Brain pericyte (primary cell): ENCODE results near the gene KCNK16.
"Not testable (repeated sequence)": the region's sequence is repeated elsewhere in the genome, so short reads cannot be mapped to it uniquely, and the experiment has no call there.

Source experiments
- DNase-seq: peaks from one replicate; pipeline ENCODE4 v3.0.0-alpha.2; 2012; ENCODE audit warnings: low read depth, low spot score

Gene KCNK16

DNA sequence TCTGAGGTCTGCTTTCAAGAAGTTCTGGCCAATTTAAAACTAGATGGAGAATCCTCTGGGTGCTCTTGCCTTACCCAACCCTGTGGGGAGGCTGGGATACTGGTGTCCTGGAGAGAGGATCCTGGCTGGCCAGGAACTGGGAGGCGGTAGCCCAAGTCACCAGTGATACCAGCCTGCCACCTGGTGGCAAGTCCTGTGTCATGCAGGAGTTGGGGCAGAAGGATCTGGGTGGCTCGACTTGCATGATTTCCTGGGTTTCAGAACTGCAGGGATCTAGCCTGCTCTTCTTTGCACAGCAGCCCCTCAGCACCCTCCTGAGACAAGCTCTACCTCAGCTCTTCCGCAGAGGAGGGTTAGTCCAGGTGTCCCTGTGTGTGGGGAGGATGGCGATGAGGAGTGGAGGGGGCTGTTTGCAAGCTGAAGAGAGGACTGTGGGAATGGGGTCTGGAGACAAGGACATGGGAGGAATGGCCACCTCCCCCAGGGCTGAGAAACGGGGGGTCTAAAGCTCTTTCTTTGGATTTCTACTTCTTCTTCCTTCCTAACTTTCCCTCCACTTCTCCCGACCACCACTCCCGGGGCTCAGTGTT, 12.5 kb downstream of the KCNK16 start:
- no peak for DNase-seq

DNA sequence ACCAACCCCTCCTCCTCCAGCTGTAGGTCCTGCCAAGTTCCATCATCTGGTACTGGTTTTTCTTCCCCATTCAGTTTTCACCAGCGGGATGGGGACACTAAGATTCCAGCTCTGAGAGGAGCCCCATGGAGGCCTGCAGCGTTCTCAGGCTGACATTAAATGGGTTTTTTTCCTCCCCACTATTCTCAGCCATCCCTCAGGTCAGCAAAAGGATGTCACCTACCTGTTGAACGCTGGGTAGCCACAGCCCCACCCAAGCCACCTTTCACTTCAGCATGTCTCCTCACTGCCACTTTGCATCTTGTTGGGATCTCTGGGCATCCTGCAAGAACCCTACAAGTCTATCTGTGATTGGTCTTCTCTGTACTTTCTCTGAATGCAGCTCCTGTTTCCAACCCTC, 15.0 kb downstream of the KCNK16 start:
- DNase-seq, result no peak

DNA sequence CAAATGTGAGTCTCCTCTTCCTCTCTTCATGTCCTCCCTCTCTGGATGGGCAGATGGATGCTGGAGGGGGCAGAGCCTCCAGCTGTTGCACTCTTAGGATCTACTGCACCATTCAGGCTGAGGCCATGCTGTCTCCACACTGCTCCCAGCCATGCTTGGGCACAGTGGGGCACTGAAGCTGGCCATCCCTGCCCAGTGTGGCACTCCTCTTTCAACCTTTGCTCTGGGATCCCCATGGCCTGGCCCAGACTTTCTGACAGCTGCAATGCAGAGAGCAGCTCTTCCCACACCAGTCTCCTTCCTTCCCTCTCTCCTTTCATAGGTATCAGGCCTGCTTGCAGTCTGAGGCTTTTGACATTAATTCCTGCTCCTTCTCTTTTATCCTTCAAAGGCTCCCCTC, 17.6 kb downstream of the KCNK16 start:
- no peak for DNase-seq

DNA sequence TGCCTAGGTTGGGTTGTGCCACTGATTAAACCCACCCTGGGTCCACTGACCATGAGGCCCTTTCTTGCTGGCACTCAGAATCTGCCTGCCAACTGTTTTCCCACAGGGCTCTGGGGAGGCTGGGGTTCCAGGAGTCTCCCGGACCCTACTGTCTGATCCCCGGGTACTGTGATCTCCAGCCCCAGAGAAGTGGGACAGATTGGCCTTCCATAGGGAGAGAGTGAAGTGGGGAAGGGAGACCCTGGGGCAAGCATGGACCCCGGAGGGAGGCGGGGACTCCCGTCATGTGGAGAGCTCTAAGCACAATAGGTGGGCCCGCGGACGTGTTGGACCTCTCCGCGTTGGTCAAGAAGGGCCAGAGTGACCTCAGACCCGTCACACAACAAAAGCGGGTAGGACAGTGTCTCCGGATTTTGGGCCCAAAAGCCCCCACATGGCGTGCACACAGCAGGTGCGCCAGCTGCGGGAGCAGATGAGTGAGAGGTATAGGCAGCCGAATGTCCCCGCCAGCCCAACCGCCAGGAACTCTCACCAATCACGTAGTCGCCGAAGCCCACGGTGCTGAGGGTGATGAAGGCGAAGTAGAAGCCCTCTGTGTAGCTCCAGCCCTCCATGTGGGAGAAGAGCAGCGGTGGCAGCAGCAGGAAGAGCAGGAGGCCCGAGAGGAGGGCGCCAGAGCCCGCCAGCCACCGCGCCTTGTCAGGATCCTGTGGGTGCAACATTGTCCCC, 18.9 kb downstream of the KCNK16 start:
- no peak for DNase-seq

GRCh38 chr6:39302669-39303424, 19.7 kb downstream of the KCNK16 start:
- DNase-seq, result no peak

DNA sequence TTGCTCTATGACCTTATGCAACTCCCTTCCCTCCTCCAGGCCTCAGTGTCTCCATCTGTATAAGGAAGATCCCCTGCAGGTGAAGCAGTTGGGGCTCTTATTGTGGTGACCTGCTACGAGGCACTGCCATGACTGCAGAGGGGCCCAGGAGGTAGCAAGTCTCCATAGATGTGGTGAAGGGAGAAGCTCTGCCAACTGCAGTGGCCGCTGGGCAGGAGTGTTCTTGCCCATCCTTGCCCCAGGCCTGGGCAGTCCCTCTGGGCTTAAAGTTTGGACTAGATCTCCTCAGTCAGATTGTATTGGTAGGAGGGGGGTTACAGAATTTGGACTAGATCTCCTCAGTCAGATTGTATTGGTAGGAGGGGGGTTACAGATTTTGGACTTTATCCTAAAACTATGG, 20.5 kb downstream of the KCNK16 start:
- DNase-seq, result no peak

- DNase-seq, result no peak
Observed at GRCh38 chr6:39301606-39302005, 20.9 kb downstream of the KCNK16 start.

- no peak for DNase-seq
Observed at GRCh38 chr6:39300739-39301138, 21.8 kb downstream of the KCNK16 start.

GRCh38 chr6:39298061-39298460, 24.4 kb downstream of the KCNK16 start:
- no peak for DNase-seq

GRCh38 chr6:39296745-39297640, 25.5 kb downstream of the KCNK16 start:
- no peak for DNase-seq

DNA sequence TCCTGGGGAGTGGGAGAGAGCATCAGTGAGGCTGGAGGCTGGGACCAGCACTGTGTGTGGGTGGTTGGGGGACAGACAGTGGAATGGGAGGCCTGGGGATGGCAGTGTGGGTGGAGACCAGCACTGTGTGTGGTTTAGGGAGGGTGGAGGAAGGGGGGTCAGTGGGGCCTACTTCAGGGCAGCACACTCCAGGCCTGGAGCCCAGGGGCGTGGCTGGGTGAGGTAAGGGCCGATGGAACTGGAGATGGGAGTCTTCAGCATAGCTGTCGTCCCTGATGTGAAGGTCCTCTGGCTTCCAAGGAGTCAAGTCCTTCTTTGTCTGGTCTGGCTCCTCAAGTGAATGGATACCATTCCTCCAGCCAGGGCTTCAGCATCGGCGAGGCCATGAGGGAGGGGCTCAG, 26.9 kb downstream of the KCNK16 start:
- no peak for DNase-seq

DNA sequence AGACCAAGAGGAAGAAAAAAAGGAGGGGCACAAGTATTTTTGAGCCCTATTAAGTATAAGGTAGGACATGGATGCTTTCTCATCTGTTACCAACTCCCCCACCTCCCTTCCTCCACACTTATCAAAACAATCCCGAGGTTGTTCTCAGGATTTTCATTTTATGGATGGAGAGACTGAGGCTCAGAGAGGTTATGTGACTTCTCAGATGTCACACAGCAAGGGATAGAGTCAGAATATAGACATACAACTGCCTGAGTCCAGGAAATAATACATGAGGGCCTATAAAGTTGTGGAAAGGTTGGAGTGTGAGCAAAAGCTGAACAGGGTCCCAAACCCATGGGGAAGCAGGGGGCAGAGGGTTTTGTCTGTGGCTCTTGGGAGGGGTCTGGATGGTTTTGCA, 27.6 kb downstream of the KCNK16 start:
- no peak for DNase-seq

DNA sequence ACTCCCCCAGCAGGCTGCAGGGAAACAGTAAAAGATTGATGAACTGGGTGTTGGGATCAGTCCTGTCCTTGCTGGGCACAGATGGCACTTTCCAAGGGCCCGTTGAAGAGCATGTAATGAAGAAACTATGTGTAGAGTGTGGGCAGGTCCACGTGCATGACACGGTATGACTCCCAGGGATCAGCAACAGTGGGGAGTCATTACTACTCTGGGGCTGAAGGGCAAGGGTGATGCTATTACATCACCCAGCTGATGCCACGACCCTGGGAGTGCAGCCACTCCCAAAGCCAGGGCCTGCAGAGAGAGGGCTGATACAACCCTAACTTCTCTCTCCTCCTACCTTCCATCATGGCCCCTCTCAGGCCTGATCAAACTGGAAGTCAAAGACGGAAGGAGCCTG, 28.4 kb downstream of the KCNK16 start:
- no peak for DNase-seq

DNA sequence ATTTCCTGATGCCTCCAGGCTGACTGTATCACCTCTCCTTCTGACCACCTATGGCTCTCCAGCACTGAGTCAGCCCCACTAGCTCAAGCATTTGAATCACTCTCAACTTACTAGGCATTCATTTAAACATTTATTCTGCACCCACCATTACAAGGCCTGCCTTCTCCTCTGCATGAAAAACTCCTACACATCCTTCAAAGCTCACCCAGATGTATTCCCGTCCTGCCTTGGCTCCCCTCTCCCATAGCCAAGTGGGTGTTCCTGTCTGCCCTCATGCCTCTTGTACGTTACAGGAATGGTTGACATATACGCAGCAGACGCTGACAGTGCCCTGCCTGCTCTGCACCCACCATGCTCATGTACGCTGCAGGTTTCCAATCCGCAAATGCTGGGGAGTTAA, 29.9 kb downstream of the KCNK16 start:
- DNase-seq, result no peak

DNA sequence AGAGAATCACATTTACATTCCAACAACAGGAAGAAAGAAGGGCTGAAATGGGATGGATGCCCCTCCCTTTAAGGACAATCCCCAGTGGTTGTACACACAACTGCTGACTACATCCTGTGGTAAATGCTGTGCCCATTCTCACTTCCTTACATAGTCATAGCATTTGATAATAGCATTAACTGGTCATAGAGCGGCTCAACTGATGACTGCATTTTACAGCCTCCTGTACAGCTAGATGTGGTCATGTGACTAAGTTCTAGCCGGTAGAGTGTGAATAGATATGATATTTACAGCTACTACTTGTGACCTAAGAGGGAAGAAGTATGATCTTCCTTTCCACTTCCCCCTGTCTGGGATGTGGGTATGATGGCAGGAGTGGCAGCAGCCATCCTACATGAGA, 33.0 kb downstream of the KCNK16 start:
- DNase-seq, result no peak

DNA sequence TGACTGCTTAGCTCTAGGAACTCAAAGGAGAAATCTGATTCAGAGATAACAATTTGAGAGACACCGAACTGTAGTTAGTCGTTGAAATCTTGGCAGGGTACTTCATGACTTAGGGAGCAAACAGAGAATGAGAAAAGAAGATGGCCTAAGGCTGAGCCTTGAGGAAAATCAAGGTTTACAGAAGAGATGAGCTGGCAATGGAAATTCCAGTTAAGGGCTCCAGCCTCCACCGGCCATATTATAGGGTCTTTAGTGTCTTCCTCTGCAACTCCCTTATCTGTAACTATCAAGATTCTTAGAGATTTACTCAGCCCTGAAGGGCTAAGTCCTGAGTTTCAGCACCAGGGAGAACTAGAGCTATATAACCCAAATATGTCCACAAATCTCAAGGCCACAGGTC, 34.9 kb downstream of the KCNK16 start:
- DNase-seq, result no peak

- not testable (repeated sequence) for DNase-seq
Observed at GRCh38 chr6:39286596-39286995, 35.9 kb downstream of the KCNK16 start.

GRCh38 chr6:39282774-39283173, 39.7 kb downstream of the KCNK16 start:
- no peak for DNase-seq

DNA sequence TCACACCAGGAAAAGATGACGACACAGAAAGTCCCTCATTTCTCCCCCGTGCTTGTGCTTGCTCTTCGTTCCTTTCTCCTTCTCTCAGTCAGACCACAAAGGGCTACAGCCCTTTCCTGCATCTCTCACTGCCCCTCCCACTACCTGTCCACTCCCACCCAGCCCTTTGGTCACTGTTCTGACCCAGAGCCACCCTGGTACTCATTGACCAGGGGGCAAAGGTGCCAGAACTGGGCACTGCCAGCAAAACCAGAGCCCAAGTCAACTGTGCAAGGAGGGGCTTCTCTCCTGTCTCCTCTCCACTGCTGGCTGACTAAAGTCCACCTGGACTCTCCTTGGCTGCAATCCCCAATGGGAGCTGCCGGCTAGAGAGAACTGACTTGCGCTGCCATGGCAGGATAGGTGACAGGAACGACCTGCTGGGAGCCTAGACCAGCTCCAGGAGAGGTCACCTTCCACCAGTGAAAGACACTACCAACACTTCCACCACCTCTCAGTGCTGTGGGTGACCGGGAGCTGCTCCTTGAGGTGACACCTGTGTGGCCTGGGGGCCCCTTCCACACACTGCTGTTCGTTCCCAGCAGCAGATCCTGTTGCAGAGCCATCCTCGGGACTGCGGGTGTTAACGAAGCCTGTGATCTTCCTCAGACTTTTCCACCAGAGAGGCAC, 41.1 kb downstream of the KCNK16 start:
- DNase-seq, result no peak

GRCh38 chr6:39280247-39280731, 42.2 kb downstream of the KCNK16 start:
- DNase-seq, result no peak

GRCh38 chr6:39279539-39279938, 43.0 kb downstream of the KCNK16 start:
- DNase-seq, result no peak
